Muscle layer of colon (tissue), 2 donors: ENCODE data around the gene CTDSP1.

Experiments used
- H3K27ac ChIP-seq: one replicate; pipeline ENCODE4 v1.7.0; 2013; ENCODE audit warnings: low read depth, mild to moderate bottlenecking, low read length, moderate library complexity
- H3K27me3 ChIP-seq, 2 donors: one replicate each; pipeline ENCODE4 v1.7.0; 2013; ENCODE audit warnings: low read length in 2 of 2, mild to moderate bottlenecking in 2 of 2; ENCODE audit not compliant: insufficient read depth in 2 of 2, control insufficient read depth in 1 of 2
- H3K36me3 ChIP-seq: one replicate; pipeline ENCODE4 v1.7.0; 2013; ENCODE audit warnings: mild to moderate bottlenecking, low read length; ENCODE audit not compliant: insufficient read depth
- H3K4me1 ChIP-seq: one replicate; pipeline ENCODE4 v1.7.0; 2013; ENCODE audit warnings: mild to moderate bottlenecking, low read length; ENCODE audit not compliant: insufficient read depth
- H3K4me3 ChIP-seq, 2 donors: one replicate each; pipeline ENCODE4 v1.7.0; 2013; ENCODE audit warnings: low read length in 2 of 2, low read depth in 1 of 2, mild to moderate bottlenecking in 1 of 2, moderate library complexity in 1 of 2
- H3K9ac ChIP-seq: one replicate; pipeline ENCODE4 v1.7.0; 2013; ENCODE audit warnings: low read length
- H3K9me3 ChIP-seq: one replicate; pipeline ENCODE4 v1.7.0; 2013; ENCODE audit warnings: mild to moderate bottlenecking, low read length
- donor health status: abdominal sarcoma.
- donor health status: Adenocarcinoma of cecum.

CTDSP1 gene

GRCh38 chr2:218384975-218385374 lies 14.7 kb upstream of the CTDSP1 start:
- H3K9me3 ChIP-seq: no peaks in the 10 kb centered on the region
- peaks cover 7% of the 10 kb centered on the region for H3K4me1 ChIP-seq
- no peak overlapping the region for H3K4me3 ChIP-seq
- H3K36me3 ChIP-seq: no peaks in the 10 kb centered on the region
- H3K27ac ChIP-seq: no peak overlapping the region
- no peaks in the 10 kb centered on the region for H3K27me3 ChIP-seq
- H3K9ac ChIP-seq: no peak overlapping the region

- Histone ChIP-seq H3K27me3 (no peaks in the 10 kb centered on the region), H3K4me3 (no peak overlapping the region), H3K9ac (no peak overlapping the region), H3K9me3 (no peaks in the 10 kb centered on the region), H3K4me1 (peaks cover 7% of the 10 kb centered on the region), H3K36me3 (no peaks in the 10 kb centered on the region), H3K27ac (no peak overlapping the region)
Observed at GRCh38 chr2:218386505-218387368, 12.9 kb upstream of the CTDSP1 start.

GRCh38 chr2:218387369-218388194 lies 12.1 kb upstream of the CTDSP1 start:
- Histone ChIP-seq H3K27ac (no peak overlapping the region), H3K4me1 (peaks cover 7% of the 10 kb centered on the region), H3K9me3 (no peaks in the 10 kb centered on the region), H3K9ac (no peak overlapping the region), H3K36me3 (no peaks in the 10 kb centered on the region), H3K27me3 (no peaks in the 10 kb centered on the region), H3K4me3 (peak overlapping the region in 1 of 2 donors; percentile 52)

GRCh38 chr2:218389333-218390150 lies 10.1 kb upstream of the CTDSP1 start:
- no peak overlapping the region for H3K27ac ChIP-seq
- peaks cover 7% of the 10 kb centered on the region for H3K4me1 ChIP-seq
- H3K4me3 ChIP-seq: no peak overlapping the region
- no peaks in the 10 kb centered on the region for H3K27me3 ChIP-seq
- no peaks in the 10 kb centered on the region for H3K9me3 ChIP-seq
- no peaks in the 10 kb centered on the region for H3K36me3 ChIP-seq
- no peak overlapping the region for H3K9ac ChIP-seq

- Histone ChIP-seq H3K4me1 (peaks cover 7% of the 10 kb centered on the region), H3K27ac (no peak overlapping the region), H3K9me3 (no peaks in the 10 kb centered on the region), H3K4me3 (no peak overlapping the region), H3K9ac (no peak overlapping the region), H3K36me3 (no peaks in the 10 kb centered on the region), H3K27me3 (no peaks in the 10 kb centered on the region)
Observed at GRCh38 chr2:218391202-218391601, 8.5 kb upstream of the CTDSP1 start.

- Histone ChIP-seq H3K9me3 (no peaks in the 10 kb centered on the region), H3K27me3 (no peaks in the 10 kb centered on the region), H3K27ac (no peak overlapping the region), H3K4me1 (peaks cover 11% of the 10 kb centered on the region), H3K4me3 (no peak overlapping the region), H3K36me3 (no peaks in the 10 kb centered on the region), H3K9ac (no peak overlapping the region)
Observed at GRCh38 chr2:218392459-218392858, 7.2 kb upstream of the CTDSP1 start.

GRCh38 chr2:218392891-218393462 lies 6.7 kb upstream of the CTDSP1 start:
- H3K9ac ChIP-seq: no peak overlapping the region

GRCh38 chr2:218393750-218394290 lies 5.8 kb upstream of the CTDSP1 start:
- Histone ChIP-seq H3K9me3 (no peaks in the 10 kb centered on the region), H3K27ac (no peak overlapping the region), H3K9ac (no peak overlapping the region), H3K27me3 (no peaks in the 10 kb centered on the region), H3K4me1 (peaks cover 14% of the 10 kb centered on the region), H3K36me3 (no peaks in the 10 kb centered on the region), H3K4me3 (no peak overlapping the region)

More at GRCh38 chr2:218392891-218393462, 6.7 kb upstream of the CTDSP1 start:
- Histone ChIP-seq H3K27ac (no peak overlapping the region), H3K4me1 (peaks cover 14% of the 10 kb centered on the region), H3K9me3 (no peaks in the 10 kb centered on the region), H3K27me3 (no peaks in the 10 kb centered on the region), H3K36me3 (no peaks in the 10 kb centered on the region), H3K4me3 (no peak overlapping the region)

GRCh38 chr2:218394298-218395089 lies 5.2 kb upstream of the CTDSP1 start:
- Histone ChIP-seq H3K4me3 (no peak overlapping the region), H3K27me3 (no peaks in the 10 kb centered on the region), H3K9me3 (no peaks in the 10 kb centered on the region), H3K9ac (no peak overlapping the region), H3K4me1 (peaks cover 14% of the 10 kb centered on the region), H3K36me3 (no peaks in the 10 kb centered on the region), H3K27ac (no peak overlapping the region)

GRCh38 chr2:218395090-218395444 lies 4.6 kb upstream of the CTDSP1 start:
- Histone ChIP-seq H3K27ac (no peak overlapping the region), H3K27me3 (no peaks in the 10 kb centered on the region), H3K4me1 (peaks cover 14% of the 10 kb centered on the region), H3K9ac (no peak overlapping the region), H3K9me3 (no peaks in the 10 kb centered on the region), H3K36me3 (no peaks in the 10 kb centered on the region), H3K4me3 (no peak overlapping the region)
